ENCODE data around the gene CC2D1A.
"Not testable (repeated sequence)": the region's sequence is repeated elsewhere in the genome, so short reads cannot be mapped to it uniquely, and the experiment has no call there.

The CC2D1A gene

GRCh38 chr19:13909430-13909829 is 3.4 kb downstream of the CC2D1A start:
- DNase-seq: no peak

- no peak for DNase-seq
These were observed 7.4 kb downstream of the CC2D1A start for GRCh38 chr19:13913352-13913751.

GRCh38 chr19:13914777-13915176 is 8.8 kb downstream of the CC2D1A start:
- DNase-seq: no peak

GRCh38 chr19:13917888-13918406 is 11.9 kb downstream of the CC2D1A start:
- DNase-seq: no peak

GRCh38 chr19:13918726-13919411 is 12.9 kb downstream of the CC2D1A start:
- DNase-seq: no peak

GRCh38 chr19:13920524-13920923 is 14.5 kb downstream of the CC2D1A start:
- no peak for DNase-seq

- DNase-seq: no peak
These were observed 15.1 kb downstream of the CC2D1A start for GRCh38 chr19:13920940-13921747.

- DNase-seq: not testable (repeated sequence)
These were observed 16.1 kb downstream of the CC2D1A start for GRCh38 chr19:13922118-13922517.

- DNase-seq: no peak
These were observed 17.4 kb downstream of the CC2D1A start for GRCh38 chr19:13923194-13923987.

- DNase-seq: no peak
These were observed 20.0 kb downstream of the CC2D1A start for GRCh38 chr19:13926010-13926409.

GRCh38 chr19:13926715-13927114 is 20.7 kb downstream of the CC2D1A start:
- DNase-seq: no peak

- DNase-seq: no peak
These were observed 23.3 kb downstream of the CC2D1A start for GRCh38 chr19:13929340-13929739.

- no peak for DNase-seq
These were observed 24.0 kb downstream of the CC2D1A start for GRCh38 chr19:13929956-13930355.

GRCh38 chr19:13930402-13930801 is 24.4 kb downstream of the CC2D1A start:
- no peak for DNase-seq

GRCh38 chr19:13931391-13932148 is 25.6 kb downstream of the CC2D1A start:
- no peak for DNase-seq

- no peak for DNase-seq
These were observed 26.2 kb downstream of the CC2D1A start for GRCh38 chr19:13932149-13932637.

GRCh38 chr19:13932911-13933393 is 27.0 kb downstream of the CC2D1A start:
- no peak for DNase-seq

GRCh38 chr19:13934785-13935109 is 28.7 kb downstream of the CC2D1A start:
- DNase-seq: no peak

GRCh38 chr19:13935765-13936510 is 29.9 kb downstream of the CC2D1A start:
- no peak for DNase-seq

- no peak for DNase-seq
These were observed 31.7 kb downstream of the CC2D1A start for GRCh38 chr19:13937479-13938300.
